CD4-positive, alpha-beta T cell treated with Interleukin-10 for 1 hour (primary cell): Measurements from ENCODE around the gene NDRG3.
"Not testable (repeated sequence)": the region's sequence is repeated elsewhere in the genome, so short reads cannot be mapped to it uniquely, and the experiment has no call there.

Experiments
- DNase-seq: peaks from one replicate; pipeline ENCODE4 v3.0.0-alpha.2; 2020

NDRG3 gene

DNA sequence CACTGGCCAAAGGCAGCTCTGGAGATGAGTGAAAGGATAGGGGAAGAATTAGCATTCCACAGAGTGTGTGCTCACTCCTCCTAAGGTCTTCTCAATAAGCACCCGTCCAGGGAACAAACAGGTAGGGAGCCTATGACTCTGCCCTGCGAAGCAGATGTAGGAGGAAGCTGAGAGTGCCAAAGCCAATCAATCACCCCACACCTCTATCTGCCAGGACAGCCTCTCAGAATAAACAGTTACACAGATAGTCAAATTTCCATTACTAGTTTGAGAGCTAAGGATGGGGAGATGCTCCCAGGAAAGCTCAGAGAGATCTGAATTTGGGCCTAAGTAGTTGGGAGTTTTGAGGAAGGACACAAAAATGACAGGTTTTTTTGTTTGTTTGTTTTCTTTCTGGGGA is 59.4 kb downstream of the NDRG3 start:
- DNase-seq = no peak

DNA sequence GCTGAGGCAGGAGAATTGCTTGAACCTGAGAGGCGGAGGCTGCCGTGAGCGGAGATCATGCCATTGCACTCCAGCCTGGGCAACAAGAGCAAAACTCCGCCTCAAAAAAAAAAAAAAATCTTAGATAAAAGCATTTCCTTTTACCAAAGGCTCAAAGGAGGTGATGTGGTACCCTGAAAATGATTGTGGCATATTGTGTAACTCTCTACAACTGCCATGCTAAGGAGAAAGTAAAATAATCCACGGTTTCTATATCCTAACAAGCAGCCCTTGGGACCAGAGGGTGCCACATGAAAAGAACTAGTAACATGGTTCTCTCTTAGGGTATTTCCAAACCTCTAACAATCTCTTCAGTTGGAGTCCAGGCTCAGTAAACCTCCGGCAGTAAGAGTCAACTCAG is 61.1 kb downstream of the NDRG3 start:
- no peak for DNase-seq

DNA sequence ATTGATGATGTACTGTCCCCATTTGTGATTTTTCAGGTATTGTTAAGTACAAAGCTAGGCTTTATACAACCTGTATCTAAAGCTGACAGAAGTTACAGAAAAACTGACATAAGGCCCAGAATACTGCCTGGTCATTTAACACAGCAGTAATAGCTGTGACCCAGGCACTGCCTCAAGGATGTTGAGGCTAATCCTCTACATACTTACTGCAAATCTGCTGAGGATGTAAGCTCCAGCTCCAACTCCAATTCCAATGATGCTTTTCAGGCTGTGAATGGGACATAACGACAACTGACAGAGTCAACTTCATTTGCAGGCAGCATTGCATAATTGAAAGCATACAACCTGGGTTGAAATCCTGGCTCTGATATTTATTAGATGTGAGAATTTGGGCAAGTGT is 63.6 kb downstream of the NDRG3 start:
- DNase-seq = no peak

DNA sequence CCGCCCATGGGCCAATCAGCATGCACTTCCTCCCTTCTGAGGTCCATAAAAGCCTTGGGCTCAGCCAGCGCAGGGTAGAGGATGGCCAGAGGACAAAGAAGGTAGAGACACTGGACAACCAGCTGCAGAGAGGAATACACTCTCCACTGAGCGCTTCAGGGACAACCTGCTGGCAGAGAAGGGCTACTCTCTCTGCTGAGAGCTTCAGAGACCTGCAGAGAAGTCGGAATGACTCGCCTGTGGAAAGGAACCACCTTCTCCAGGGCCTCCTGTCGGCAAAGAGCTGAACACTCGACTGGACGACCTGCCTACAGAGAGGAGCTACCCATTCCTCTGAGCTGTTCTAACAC is 68.5 kb downstream of the NDRG3 start:
- DNase-seq = no peak

DNA sequence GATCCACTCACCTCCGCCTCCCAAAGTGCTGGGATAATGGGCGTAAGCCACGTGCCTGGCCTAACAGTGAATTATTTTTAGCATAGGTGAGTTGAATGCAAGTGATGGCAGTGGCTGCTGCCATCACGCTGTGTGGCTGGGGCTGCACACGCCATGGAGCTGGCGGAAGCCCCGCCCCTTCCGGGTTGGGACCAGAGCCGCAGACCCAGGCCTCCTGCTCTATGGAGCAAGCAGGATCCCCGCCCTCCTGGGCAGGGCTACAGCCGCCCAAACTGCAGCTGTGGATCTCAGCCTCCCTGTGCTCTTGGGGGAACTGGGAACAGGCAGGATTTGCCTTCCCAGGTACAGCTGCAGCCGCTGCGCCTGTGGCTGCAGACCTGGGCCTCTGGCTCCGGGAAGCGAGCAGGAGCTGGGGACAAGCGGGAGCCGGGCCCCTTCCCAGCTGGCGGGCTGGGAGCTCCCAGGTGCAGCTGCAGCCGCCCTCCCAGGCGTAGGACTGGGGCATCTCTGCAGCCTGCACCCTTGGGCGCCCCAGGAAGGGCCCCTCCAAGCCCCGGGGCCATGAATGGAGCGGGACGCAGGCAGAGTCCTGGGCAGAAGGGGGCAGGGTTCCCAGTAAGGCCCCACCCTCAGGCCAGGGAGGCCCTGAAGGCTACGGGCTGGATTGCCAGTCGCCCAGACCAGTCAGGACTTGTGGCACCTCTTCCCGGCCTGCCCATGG is 69.0 kb downstream of the NDRG3 start:
- no peak for DNase-seq

DNA sequence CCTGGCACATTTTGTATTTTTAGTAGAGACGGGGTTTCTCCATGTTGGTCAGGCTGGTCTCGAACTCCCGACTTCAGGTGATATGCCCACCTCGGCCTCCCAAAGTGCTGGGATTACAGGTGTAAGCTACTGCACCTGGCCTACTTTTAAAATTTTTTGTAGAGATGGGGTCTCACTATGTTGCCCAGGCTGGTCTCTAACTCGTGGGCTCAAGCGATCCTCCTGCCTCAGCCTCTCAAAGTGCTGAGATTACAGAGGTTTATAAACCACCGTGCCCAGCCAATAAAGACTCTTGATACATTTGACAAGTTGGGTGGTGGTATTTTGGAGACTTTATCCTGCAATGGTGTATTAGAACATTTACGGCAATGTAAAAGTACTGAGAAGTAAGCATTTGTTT is 70.3 kb downstream of the NDRG3 start:
- DNase-seq = not testable (repeated sequence)

DNA sequence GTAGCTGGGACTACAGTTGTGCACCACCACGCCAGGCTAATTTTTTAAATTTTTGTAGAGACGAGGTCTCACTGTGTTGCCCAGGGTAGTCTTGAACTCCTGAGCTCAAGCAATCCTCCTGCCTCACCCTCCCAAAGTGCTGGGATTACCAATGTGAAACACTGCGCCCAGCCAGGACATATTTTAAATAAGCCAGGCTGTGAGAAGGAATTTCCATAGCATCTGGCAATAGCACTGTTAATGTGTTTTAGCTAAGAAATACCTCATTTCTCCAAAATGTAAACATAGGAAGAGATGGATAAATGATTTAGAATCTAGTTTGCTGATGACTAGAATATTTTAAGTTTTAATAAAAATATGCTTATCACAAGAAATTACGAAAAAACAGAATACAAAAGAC is 72.9 kb downstream of the NDRG3 start:
- no peak for DNase-seq

DNA sequence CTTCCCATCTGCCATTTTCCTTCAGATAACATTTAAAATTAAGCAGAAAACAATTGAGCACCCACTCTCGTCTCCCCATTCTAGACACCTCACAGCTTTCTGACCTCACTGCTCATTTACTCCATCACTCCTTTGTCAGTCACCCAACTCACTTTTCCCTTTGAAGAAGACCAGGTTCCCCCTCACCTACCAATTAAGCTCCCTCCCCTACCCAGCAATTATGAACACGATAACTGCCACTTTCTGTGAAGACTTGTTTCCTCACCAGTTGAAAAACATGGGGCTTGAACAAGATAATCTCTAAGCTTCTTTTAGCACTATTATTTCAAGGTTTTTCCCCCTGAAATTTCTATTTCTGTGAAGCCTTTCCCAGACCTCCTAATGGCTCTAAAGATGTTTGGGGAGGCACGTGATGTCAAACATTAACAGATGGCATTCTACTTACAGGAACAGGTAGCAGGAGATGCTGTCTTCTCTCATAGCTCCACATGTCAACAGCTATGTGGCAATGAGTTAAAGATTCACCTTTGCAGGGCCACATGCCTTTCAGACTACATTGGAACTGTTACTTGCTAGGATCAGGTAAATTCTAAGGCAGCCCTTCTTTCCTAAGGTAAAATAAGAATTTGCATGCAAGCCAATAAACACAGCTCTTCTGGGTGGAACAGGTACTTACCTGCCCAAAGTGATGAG is 75.1 kb downstream of the NDRG3 start:
- DNase-seq = no peak

DNA sequence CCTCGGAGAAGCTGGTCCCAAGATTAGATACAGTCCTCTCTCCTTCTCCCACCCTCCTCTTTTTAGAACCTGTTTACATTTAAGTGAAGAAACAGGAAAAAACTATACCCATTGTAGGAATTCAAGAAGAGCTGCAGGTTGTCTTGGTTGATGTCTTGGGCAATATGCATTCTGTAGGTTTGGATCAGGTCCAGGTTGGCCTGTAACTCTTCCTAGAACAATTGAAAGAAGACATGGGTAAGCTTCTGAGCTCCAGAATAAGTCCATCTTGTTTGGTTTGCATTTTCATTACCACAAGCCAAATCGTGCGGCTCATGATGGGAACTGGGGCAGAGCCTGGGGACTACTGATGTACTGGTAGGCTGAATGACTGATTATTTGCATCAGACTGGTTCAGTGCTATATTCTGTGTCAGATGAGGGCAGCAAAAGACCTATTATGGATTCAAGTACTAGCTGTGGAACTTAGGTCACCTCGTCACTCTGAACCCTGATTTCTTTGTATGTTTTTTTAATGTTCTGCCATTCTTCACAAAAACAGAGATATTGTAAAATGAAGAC is 79.6 kb downstream of the NDRG3 start:
- peak; percentile 19 for DNase-seq

DNA sequence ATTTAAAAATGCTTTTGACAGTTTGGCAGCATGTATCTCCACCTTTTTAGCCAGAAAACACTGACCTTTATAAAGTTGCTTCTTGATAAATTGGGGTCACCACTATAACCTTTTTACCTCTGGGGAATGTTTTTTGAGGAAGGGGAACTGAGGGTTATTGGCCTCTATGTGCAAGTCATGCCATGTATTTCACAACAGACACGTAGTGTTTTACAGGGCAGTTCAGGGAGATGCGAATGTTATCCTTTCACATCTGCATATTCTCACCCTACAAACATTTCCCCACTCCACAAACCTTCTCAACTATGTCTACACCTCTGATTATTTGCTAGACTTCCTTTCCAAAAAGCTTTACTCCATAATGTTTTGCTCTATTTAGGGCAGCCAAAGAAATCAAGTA is 82.9 kb downstream of the NDRG3 start:
- no peak for DNase-seq

DNA sequence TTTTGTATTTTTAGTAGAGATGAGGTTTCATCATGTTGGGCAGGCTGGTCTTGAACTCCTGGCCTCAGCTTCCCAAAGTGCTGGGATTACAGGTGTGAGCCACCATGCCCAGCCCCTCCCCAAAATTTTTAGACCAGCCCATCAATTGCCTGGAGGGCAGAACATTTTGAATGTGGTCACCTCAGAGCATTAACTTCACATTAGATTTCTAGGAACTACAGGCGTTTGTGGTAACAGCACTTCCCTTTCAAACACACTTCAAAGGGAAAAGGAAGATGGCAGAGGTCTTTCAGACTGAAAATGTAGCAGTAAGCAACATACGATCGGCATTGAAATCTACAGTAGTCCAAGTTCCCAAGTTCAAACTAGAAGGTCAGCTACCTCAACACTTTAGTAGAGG is 87.6 kb downstream of the NDRG3 start:
- DNase-seq = peak; percentile 51

DNA sequence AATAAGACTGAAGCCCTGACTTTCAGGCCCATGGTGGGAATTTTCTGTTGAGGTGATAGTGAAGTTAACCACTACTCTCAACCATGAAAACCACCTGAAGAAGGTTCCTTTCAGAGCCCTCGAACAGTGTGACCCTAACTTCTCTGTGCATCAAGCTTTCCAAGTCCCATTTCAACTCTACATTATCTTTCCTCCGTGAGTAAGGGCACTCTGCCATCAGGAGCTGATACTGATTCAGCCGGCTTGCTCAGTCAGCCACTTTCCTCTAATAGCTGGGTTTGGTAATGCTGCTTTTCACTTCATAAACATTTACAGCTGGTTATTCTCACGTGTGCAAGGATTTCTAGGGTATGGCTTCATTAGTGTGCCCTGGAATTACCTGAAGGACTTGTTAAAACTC is 89.2 kb downstream of the NDRG3 start:
- DNase-seq = no peak

DNA sequence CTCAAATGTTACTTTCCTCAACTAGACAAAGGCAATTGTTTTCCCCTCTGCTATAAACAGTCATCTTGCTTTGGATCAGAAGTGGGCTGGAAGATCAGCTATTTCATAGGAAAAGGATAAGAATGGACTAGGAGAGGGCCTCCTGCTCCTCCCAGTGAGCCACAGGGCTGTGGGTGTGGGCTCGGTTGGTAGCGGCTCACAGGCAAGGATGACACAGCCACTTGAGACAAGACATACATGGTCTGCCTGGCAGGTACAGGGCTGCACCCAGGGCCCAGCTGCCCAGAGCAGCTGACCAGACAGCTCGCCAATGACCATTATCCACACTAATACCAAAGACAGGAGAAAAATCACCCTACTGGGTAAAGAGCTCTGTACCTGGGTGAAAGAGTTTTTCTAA is 90.9 kb downstream of the NDRG3 start:
- no peak for DNase-seq

DNA sequence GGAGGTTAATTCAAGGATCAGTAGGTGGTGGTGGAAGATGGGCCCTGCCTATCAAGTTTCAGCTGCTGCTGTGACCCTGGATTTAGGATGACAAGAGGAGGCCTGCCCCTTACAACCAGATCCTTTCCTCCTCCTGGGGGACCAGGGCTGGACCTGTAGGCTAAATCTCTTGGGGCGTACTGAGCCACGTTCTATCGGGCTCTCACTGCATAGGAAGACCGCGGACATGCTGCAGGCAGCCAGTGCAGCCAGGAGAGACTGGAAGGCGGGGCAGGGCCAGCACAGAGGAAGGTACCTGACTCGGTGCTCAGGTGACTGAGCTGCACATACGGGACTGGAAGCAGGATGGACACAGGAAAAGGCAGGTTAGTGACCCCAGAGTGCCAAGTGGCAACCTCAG is 91.4 kb downstream of the NDRG3 start:
- no peak for DNase-seq

DNA sequence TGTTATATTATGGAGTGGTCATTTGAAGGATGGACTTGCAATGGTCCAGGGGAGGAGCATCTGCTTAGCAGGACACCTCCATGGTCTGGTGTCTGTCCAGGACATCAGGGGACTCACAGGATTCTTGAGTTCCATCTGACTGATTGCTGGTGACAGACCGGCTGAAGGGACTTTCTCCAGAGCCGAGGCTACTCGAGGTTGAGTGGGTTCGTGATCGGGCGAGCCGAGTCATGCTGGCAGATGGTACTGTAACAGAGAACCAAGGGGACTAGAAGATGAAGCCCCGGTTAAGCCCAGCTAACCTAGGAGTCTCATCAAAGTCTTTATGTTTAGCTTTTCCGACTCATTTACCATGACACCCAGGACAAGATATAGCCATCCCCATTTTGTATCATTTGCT is 92.4 kb downstream of the NDRG3 start:
- no peak for DNase-seq

DNA sequence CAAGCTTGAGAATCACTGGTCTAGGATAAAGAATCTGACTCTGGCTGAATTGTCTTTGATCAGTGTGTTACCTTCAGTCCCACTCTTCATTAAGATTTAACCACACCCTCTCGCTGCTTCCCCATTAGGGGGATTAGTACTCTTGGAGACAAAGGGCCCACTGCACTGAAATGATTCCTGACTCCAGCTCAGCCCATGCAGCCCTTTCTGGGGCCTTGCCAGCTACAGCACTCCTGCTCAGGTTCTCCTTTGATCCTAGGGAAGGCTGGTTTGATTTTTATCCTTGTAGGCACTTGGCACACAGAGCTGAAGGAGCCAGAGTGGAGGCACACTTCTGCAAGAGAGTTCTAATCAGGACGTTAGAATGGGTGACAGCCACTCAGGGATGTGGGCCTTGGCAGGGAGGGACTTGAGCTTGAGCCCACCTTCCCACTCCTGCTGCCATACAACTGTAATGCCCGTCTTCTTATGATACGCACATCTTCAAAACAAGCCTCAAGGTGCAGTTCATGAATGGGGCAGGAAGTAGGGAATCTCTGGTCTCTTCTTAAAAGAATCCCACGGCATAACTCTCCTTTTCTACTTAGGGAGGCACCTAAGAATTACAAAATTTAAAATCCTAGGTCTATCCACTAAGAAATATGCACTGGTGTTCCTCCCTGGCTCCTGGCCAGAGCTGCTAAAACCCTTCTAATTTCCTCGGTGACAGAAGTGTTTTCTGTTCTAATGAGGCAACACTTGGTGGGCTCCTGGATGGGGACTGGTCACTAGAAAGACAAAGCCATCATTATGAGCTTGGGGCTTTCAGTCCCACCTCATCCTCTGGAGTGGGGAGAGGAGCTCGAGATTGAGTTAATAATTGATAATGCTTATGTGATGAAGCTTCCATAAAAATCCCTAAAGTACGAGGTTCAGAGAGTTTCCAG is 98.4 kb downstream of the NDRG3 start:
- no peak for DNase-seq

DNA sequence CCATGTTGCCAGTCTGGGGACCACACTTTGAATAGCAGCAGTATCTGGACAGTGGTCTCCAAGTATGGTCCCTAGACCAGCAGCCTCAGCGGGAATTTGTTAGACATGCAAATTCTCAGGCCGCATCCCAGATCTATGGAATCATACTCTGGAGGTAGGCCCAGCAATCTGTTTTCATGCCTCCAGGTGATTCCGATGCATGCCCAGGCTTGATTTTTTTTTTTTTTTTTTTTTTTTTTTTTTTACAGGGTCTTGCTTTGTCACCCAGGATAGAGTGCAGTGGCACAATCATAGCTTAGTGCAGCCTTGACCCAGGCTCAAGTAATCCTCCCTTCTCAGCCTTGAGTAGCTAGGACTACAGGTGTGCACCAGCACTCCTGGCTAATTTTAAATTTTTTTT is 99.2 kb downstream of the NDRG3 start:
- no peak for DNase-seq

DNA sequence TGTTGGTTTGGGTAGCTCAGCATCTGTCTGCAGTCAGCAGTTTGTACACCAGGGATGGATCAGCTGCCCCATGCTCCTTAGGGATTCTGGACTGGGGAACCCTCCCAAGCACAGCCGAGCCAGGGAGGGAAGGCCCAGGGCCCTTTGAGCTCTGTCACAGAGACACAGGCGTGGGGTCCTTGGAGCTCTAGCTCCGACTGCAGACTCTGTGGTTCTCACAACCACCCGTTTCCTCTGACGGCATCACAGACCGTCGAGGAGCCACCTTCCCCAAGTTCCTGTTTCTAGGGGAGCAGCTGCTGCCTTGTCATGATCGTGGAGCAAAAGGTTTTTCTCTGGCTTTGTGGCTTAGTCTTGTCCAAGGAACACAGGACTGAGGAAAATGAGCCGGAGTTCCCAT is 99.9 kb downstream of the NDRG3 start, which contains the start of gene SLA2:
TSS of gene SLA2 (minus strand) at position 199 of the 400 bp plus-strand sequence. CDS start 4,861 bp downstream, outside the sequence.
- peak; percentile 71 for DNase-seq

DNA sequence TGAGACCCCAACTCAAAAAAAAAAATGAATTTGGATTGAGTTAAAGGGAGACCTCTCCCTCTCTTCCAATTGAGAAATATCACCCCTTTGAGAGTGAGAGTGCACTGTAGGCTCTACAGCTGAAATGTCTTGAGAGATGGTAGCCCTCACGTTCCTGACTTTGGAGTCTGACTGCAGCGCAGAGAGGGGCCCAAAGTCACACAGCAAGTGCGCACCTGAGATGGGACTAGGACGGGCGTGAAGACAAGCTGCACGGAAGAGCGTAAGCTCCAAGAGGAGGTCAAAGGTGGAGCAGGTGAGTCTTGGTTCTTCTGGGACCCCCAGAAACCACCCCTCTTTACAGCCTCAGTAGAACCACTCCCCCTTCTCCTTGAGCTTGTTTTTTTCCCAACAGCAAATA is 100.5 kb downstream of the NDRG3 start:
- DNase-seq = no peak

DNA sequence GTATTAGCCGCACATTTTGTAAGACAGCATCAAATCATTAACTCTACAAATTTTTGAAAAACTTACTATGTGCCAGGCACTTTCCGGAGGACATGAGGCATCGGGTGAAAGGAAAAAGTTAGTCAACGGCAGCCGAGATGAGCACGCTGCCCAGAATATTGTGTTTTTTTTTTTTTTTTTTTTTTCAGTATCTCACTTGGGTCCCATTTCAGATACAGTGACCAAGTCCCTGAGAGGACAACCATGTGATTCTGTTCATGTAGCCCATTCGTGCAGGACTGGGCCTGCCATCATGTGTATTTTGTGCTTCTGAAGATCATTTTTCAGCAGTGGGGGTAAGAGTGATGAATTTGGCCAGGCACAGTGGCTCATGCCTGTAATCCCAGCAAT is 101.2 kb downstream of the NDRG3 start:
- no peak for DNase-seq

DNA sequence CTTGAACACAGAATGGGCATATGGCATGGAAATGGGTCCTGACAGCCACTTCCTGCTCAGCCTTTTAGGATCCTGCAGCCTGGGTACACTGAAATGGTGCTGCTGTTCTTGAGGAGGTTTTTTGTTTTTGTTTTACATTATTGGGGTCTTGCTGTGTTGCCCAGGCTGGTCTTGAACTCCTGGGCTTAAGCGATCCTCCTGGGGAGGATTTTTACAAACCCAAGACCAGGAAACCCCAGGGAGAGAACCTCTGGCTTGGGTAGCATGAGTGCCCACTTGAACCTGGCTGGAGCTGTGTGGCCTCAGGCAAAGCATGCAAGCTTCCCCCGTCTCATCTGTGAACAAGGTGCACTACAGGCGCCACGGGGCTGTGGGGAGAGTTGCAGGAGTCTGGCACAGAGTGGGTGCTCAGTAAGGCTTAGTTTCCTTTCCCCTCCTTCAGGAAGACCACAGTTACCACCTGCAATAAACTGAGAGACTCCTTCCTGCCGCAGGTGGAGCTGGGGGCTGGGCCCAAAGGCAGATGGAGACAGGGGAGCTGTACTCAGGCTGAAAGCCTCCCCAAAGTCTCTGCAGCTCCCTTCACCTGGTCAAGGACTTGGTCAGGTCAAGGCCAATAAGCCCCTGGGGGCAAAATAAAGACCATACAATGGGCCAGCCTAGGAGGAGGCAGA is 101.7 kb downstream of the NDRG3 start:
- DNase-seq = peak; percentile 68

DNA sequence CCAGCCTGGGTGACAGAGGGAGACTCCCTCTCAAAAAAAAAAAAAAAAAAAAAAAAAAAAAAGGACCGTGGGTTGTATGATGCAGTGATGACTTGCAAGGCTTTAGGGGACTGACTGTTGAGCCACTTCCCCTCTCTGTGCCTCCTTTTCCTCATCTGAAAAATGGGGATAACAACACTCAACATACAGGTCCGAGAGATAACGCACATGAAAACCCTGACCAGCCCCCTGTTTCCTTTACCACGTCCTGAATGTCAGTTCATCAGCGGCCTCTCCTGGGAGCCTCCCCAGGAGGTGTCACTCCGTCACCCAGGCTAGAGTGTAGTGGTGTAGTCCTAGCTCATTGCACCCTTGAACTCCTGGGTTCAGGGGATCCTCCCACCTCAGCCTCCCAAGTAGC is 103.8 kb downstream of the NDRG3 start:
- no peak for DNase-seq

DNA sequence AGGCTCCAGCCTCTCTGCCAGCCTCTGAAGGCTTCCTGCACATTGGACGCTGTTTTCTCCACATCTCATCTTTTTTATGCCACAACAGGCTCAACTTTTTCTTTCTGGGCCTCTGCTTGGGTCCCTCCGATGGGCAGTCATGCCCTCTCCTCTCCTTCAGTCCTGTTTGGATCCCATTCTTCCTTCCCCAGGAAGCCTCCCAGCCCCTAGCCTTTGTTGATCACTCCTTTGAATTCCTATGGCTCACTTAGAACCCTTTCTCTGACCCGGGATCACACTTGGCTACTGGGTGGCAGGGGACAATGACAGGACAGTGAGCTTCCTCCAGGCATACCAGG is 104.4 kb downstream of the NDRG3 start:
- no peak for DNase-seq
